Effector CD8-positive, alpha-beta T cell (primary cell): ENCODE measurements around the gene KIF1A.
"Not testable (repeated sequence)": the region's sequence is repeated elsewhere in the genome, so short reads cannot be mapped to it uniquely, and the experiment has no call there.

Source experiments
- DNase-seq: peaks from one replicate; lab custom pipeline; 2025; lab: John Stamatoyannopoulos, UW

KIF1A gene

DNA sequence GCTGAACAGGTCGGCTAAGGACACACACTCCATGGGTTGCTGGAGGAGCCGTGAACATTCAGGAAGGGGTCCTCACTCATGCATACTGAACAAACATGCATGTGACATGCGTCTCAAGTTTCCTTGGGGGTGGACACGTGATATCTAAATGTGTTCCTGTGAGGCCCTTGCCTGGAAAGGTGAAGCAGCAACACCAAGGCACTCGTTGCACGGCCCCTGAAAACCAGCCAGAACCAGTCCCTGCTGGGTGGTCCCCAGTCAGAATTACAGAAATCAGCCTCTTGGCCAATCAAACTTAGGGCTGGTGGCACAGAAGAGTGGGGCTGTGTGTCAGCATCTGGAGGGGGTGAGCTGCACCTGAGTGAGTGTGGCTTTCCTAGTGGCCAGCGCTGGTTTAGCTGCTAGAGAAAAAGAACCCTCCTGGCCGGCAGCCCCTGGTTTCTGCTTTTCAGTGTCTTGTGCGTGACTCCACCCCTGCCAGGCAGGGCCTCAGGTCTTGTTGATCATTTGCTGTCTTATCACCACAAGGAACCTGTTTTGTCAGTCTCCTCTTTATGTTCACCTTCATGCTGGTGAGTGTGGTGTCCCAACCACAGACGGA is 134.1 kb downstream of the KIF1A start:
- DNase-seq = no peak

DNA sequence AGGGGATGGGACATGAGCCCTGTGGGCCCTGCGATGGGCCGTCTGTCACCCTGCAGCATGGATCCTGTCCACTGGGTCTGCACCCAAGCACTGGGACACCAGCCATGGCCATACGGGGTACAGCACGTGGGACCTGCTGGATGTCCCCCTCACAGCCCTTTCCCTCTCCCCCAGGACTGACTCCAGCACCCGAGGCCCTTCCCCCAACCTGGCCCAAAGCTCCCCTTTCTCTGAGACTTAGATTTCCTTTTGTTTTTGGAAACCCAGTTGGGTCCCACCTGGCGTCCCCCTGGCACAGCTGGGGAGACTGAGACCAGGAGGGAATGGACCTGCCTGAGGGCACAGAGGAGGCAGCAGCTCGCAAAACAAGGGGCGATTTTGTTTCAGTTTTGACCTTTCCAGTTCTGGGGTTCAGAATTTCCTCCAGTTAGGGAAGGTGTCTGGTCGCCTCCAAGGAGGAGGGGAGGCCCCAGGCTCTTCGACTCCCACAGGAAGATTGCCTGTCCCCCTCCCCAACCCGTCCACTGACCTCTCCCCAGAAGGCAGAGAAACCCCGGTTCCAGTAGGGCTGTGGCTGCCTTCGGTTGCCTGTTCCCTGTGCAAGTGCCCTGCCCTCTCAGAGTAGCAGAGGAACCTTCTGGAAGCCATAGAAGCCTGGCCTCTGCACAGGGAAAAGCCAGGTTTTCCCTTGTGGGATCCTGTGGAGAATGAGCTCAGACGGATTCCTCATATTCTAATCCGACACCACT is 135.9 kb downstream of the KIF1A start:
- DNase-seq = not testable (repeated sequence)

GRCh38 chr2:240683329-240683979 is 136.6 kb downstream of the KIF1A start:
- DNase-seq = not testable (repeated sequence)

- not testable (repeated sequence) for DNase-seq
Measured at GRCh38 chr2:240682431-240683224, 137.4 kb downstream of the KIF1A start, which contains the start of gene AQP12B. TSS of gene AQP12B (minus strand) at chr2:240682885. CDS start at chr2:240682837, 48 bp downstream.

DNA sequence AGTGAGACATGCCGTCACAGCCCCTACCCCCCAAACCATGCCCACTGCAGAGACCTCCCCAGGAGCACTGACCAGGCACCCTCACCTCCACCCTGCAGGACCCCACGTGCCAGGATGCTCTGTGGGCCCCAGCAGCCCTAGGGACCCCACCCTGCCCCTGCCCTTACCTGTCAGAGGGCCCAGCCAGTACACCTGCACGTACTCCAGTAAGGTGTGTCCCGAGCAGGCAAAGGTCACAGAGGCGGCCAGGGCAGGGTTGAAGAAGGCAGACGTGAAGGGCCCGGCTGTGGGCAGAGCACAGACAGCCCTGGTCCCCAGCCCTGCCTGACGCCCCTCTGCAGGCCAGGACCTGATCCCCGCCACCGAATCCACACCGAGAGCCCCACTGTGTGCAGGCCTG is 139.8 kb downstream of the KIF1A start:
- DNase-seq = not testable (repeated sequence)

- DNase-seq = not testable (repeated sequence)
Measured at GRCh38 chr2:240678909-240679308, 141.1 kb downstream of the KIF1A start.

- DNase-seq = not testable (repeated sequence)
Measured at GRCh38 chr2:240678043-240678442, 142.0 kb downstream of the KIF1A start.

DNA sequence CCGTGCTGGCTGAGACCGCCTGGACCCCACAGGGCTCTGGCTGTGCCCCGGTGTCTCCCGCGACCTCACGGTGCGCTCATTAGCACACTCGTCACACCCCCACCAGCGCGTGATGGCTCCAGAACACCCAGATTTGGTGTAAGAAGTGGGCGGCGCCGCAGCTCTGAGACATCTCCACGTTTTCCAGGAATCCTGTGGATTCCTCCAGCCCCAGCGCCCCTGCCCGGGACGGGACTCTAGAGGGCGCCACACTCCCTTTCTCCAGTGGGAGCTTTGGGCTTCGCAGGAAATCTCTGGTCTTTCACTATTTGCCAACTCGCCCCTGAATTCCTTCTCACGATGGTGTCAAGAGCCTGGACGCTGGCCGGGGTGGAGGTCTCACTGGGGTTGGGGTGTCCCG is 144.7 kb downstream of the KIF1A start:
- DNase-seq = not testable (repeated sequence)

DNA sequence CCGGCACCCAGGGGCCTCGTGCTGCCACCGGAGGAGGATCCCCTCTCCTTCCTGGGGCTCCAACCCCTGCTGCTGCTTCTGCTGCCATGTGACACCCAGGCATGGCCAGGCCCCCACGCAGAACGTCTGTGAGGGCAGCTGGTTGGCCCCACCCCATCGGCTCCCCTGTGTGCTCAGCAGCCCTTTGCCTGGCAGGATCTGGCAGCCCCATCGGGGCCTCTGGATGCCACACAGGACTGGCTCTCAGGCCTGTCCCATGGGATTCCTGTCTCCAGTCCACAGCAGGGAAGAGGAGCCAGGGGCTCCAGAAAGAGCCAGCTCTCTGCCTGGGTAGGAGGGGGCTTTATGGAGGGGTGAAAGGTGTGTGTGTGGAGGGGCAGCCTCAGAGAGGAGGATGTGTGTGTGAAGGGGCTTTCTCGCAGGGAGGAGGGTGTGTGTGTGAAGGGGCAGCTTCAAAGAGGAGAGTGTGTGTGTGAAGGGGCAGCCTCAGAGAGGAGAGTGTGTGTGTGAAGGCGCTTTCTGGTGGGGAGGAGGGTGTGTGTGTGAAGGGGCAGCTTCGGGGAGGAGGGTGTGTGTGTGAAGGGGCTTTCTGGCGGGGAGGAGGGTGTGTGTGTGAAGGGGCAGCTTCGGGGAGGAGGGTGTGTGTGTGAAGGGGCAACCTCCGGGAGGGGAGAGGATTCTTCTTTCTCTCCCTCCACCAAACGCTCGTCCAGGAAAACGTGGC is 145.4 kb downstream of the KIF1A start:
- not testable (repeated sequence) for DNase-seq

GRCh38 chr2:240672701-240673190 is 147.3 kb downstream of the KIF1A start:
- no peak for DNase-seq

DNA sequence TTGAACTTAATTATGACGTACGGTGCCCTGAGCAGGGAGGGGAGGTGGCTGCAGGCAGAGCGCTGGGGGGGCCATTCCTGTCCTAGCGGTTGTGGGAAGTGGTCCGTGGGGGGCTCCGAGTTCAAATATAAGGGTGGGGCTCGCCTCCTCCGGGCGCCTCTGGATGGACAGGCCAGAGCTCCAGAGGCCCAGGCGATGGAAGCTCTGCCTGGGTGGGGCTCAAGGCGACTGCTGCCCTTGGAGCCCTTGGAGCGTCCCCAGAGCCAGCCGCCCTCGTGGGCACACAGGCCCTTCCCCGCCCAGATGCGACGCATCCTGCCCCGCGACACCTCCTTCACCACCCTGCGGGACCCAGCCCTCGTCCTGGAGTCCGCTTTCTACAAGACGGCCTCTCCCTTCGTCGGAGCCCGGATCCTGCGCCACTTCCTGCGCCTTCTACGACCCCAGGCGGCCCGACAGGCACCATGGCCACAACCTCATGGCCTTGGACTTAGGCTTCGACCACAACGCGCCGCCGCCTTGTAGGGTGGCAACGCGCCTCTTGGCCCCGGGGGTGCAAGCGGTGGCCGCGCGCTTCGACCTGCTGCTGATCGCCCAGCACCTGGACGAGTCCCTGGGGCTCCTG is 147.8 kb downstream of the KIF1A start:
- DNase-seq = no peak

GRCh38 chr2:240670950-240671349 is 149.1 kb downstream of the KIF1A start:
- DNase-seq = no peak

- DNase-seq = no peak
Measured at GRCh38 chr2:240670402-240670801, 149.6 kb downstream of the KIF1A start.

DNA sequence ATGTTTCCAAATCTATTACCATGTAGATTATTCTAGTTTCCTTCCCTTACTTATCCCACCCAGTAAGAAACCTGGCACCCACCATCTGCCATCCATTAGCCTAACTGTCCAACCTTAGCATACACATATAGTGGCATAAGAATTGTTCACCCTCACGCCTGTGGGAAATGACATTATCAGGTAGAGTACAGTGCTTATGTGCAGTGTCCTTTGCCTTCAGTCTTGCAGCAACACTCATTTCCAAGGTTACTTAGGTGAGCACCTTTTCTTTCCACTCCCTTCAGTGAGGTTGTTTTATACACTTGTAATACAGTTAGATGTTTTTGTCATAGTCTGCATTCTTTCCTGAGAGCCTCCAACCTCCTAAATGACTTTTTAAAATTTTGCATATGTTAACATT is 155.4 kb downstream of the KIF1A start:
- no peak for DNase-seq
